ENCODE results near the gene KCNH6. TPM values are rescaled to one million over a fixed set of nuclear protein-coding genes. Genes with fewer than 3 reads are reported as not detected.

Gene KCNH6
- total RNA-seq, 6 experiments from 2014 or later, result not detected

- no peaks in the 10 kb centered on the region; the same call in 1 of the 2 replicates for H3K27me3 Mint-ChIP-seq (ENCODE audit: insufficient read depth)
- DNase-seq, result peak; percentile 82
- no peak overlapping the region for H3K4me3 Mint-ChIP-seq
- H3K9me3 Mint-ChIP-seq, result no peaks in the 10 kb centered on the region
- TF ChIP-seq CTCF (IDR thresholded peaks at IDR 0.05), result no peak
- peaks cover 52% of the 10 kb centered on the region for H3K4me1 Mint-ChIP-seq (ENCODE audit: low read depth)
- H3K36me3 Mint-ChIP-seq (ENCODE audit: low read depth), result peaks cover 6% of the 10 kb centered on the region; the same call in 1 of the 2 replicates
- H3K27ac Mint-ChIP-seq, result peak overlapping the region; percentile 68
Observed at GRCh38 chr17:63571632-63572310, 48.6 kb downstream of the KCNH6 start.

- DNase-seq, result no peak
- peaks cover 6% of the 10 kb centered on the region; the same call in 1 of the 2 replicates for H3K36me3 Mint-ChIP-seq (ENCODE audit: low read depth)
- peaks cover 51% of the 10 kb centered on the region for H3K4me1 Mint-ChIP-seq (ENCODE audit: low read depth)
- H3K9me3 Mint-ChIP-seq, result no peaks in the 10 kb centered on the region
- no peaks in the 10 kb centered on the region; the same call in 1 of the 2 replicates for H3K27me3 Mint-ChIP-seq (ENCODE audit: insufficient read depth)
- H3K27ac Mint-ChIP-seq, result peak overlapping the region; percentile 3; the same call in 1 of the 2 replicates
- TF ChIP-seq CTCF (IDR thresholded peaks at IDR 0.05), result peak; percentile 75
- H3K4me3 Mint-ChIP-seq, result no peak overlapping the region
Observed at GRCh38 chr17:63573634-63574033, 50.5 kb downstream of the KCNH6 start.

DNA sequence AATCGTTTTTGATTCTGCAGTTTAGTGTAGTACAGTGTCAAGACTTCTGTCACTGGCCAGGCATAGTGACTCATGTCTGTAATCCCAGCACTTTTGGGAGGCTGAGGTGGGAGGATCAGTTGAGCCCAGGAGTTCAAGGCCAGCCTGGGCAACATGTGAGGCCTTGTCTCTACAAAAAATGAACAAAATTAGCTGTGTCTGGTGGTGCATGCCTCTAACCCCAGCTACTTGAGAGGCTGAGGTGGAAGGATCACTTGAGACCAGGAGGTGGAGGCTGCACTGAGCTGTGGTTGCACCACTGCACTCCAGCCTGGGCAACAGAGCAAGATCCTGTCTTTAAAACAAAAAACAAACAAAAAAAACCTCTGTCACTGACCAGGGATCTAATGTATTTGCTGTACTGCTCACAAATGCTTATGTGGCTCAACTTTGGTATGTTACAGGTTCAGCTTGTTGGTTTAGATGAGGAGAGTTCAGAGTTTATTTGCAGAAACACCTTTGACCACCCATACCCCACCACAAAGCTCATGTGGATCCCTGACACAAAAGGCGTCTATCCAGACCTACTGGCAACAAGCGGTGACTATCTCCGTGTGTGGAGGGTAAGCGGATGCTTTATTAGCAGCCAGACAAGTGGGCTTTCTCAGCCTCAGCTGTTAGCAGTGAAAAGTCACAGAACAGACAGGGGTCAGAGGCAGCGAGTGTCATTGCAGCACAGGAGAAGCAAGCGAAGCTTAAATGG, 55.0 kb downstream of the KCNH6 start:
- Mint-ChIP-seq H3K4me1 (ENCODE audit: low read depth) (peaks cover 13% of the 10 kb centered on the region), H3K36me3 (ENCODE audit: low read depth) (peaks cover 18% of the 10 kb centered on the region), H3K27ac (peak overlapping the region; percentile 29; the same call in 1 of the 2 replicates), H3K4me3 (no peak overlapping the region), H3K27me3 (ENCODE audit: insufficient read depth) (no peaks in the 10 kb centered on the region), H3K9me3 (no peaks in the 10 kb centered on the region)
- TF ChIP-seq CTCF (IDR thresholded peaks at IDR 0.05), result no peak
- no peak for DNase-seq

DNA sequence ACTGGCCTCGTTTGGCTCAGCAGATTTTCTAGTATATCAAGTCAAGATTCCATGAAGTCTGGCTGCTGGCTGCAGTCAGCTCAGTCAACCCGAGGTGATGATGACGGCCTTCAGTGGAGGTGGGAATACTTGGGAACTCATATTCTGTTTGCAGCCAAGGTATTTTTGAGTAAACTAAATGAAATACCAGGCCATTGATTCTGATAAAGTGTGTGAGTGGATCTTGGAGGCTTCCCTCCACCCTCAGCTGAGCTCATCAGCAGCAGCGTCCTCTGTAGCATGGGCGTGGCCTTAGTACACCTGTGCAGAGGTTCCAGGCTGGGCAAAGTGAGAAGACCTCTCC, 55.6 kb downstream of the KCNH6 start:
- no peak overlapping the region for H3K27ac Mint-ChIP-seq
- TF ChIP-seq CTCF (IDR thresholded peaks at IDR 0.05), result no peak

GRCh38 chr17:63579633-63580032, 56.5 kb downstream of the KCNH6 start:
- Mint-ChIP-seq H3K27me3 (ENCODE audit: insufficient read depth) (peaks cover 1% of the 10 kb centered on the region; the same call in 1 of the 2 replicates), H3K36me3 (ENCODE audit: low read depth) (peaks cover 14% of the 10 kb centered on the region), H3K27ac (no peak overlapping the region), H3K4me1 (ENCODE audit: low read depth) (peaks cover 5% of the 10 kb centered on the region; the same call in 1 of the 2 replicates), H3K4me3 (no peak overlapping the region), H3K9me3 (no peaks in the 10 kb centered on the region)
- no peak for TF ChIP-seq CTCF (IDR thresholded peaks at IDR 0.05)
- no peak for DNase-seq

More for the DNA sequence above, 55.6 kb downstream of the KCNH6 start:
- H3K9me3 Mint-ChIP-seq, result no peaks in the 10 kb centered on the region
- H3K4me3 Mint-ChIP-seq, result no peak overlapping the region
- H3K4me1 Mint-ChIP-seq (ENCODE audit: low read depth), result peaks cover 12% of the 10 kb centered on the region
- DNase-seq, result no peak
- no peaks in the 10 kb centered on the region for H3K27me3 Mint-ChIP-seq (ENCODE audit: insufficient read depth)
- H3K36me3 Mint-ChIP-seq (ENCODE audit: low read depth), result peaks cover 20% of the 10 kb centered on the region
